HCT116 (cell line): ENCODE measurements around the gene WDR59. TPM values are rescaled to one million over a fixed set of nuclear protein-coding genes. Genes with fewer than 3 reads are reported as not detected.

Experiments
- ATAC-seq: fragments of 200-7000 bp; cut with Tn5 transposase; 2 replicates; pipeline ENCODE4 v1.9.1; 2020; ENCODE audit warnings: mild to moderate bottlenecking, moderate library complexity
- BruUV-seq: library from RNA; stranded (reverse); fragments of 400-500 nt; replicated peaks from 2 replicates; lab custom pipeline; 2021; lab: Mats Ljungman, UMichigan
- CTCF ChIA-PET: fragments of 300-600 bp; sonication (Branson Sonifier 250); formaldehyde crosslinking; loops from one replicate; lab custom pipeline; 2021; ENCODE audit warnings: antibody characterized with exemption; lab: Charles Lee
- POLR2A ChIA-PET: fragments of 300-600, 350-600 bp; sonication (Branson Sonifier 250); formaldehyde crosslinking; loops from one replicate; lab custom pipeline; 2021; ENCODE audit warnings: antibody characterized with exemption; lab: Charles Lee
- RAD21 ChIA-PET, 2 experiments: fragments of 300-600 bp; sonication (Branson Sonifier 250); formaldehyde crosslinking; loops; one replicate each; lab custom pipeline; 2023; ENCODE audit warnings: low total read pairs in 2 of 2; ENCODE audit not compliant: uncharacterized antibody in 2 of 2, unreplicated experiment in 2 of 2, low non-redundant PET in 1 of 2; lab: Charles Lee
- DNase-seq: peaks from one replicate; pipeline ENCODE4 v3.0.0-alpha.2; 2010; ENCODE audit warnings: low read depth, low spot score
- H2AFZ ChIP-seq: fragments of 200-600 bp; shearing (Covaris generic), sonication (generic); 2 replicates; pipeline ENCODE4 v1.6.1; 2017; ENCODE audit warnings: low read depth, mixed run types, mixed read lengths, antibody characterized with exemption, low read length; ENCODE audit not compliant: poor library complexity, severe bottlenecking
- H3K27ac ChIP-seq: 2 replicates; pipeline ENCODE4 v1.5.1; 2012; ENCODE audit warnings: low read depth, low read length
- H3K27me3 ChIP-seq: fragments of 200-600 bp; sonication (generic); 2 replicates; pipeline ENCODE4 v1.6.1; 2016; ENCODE audit warnings: mixed run types, low read length, mixed read lengths; ENCODE audit not compliant: insufficient read depth
- H3K36me3 ChIP-seq, 2 experiments: fragments of 200-500 bp in 1 of 2; fragments of 200-600 bp in 1 of 2; sonication (Bioruptor generic) in 1 of 2; sonication (generic) in 1 of 2; 2 replicates each; pipeline versions ENCODE4 v1.5.1 to v1.6.1; 2014 to 2016; ENCODE audit warnings: low read length in 2 of 2, inconsistent platforms in 1 of 2, mixed read lengths in 1 of 2, mixed run types in 1 of 2; ENCODE audit not compliant: insufficient read depth in 2 of 2, control insufficient read depth in 1 of 2
- H3K4me1 ChIP-seq, 2 experiments: fragments of 200-600 bp in 1 of 2; sonication (generic) in 1 of 2; 2 replicates each; pipeline versions ENCODE4 v1.5.1 to v1.6.1; 2012 to 2017; ENCODE audit warnings: low read length in 2 of 2, inconsistent platforms in 1 of 2, mild to moderate bottlenecking in 1 of 2, mixed read lengths in 1 of 2, mixed run types in 1 of 2, moderate library complexity in 1 of 2; ENCODE audit not compliant: insufficient read depth in 2 of 2, control insufficient read depth in 1 of 2
- H3K4me2 ChIP-seq: fragments of 200-600 bp; sonication (generic); 2 replicates; pipeline ENCODE4 v1.6.1; 2017; ENCODE audit warnings: mixed run types, low read length, mixed read lengths
- H3K4me3 ChIP-seq, 2 experiments: fragments of 200-600 bp in 1 of 2; sonication (generic) in 1 of 2; replicated peaks in 1 of 2; 2 replicates each; pipeline ENCODE4 v1.5.1; 2011 to 2016; ENCODE audit warnings: low read length in 2 of 2, control low read depth in 1 of 2, low read depth in 1 of 2, mild to moderate bottlenecking in 1 of 2, mixed read lengths in 1 of 2, mixed run types in 1 of 2
- H3K79me2 ChIP-seq: fragments of 200-600 bp; sonication (generic); 2 replicates; pipeline ENCODE4 v1.6.1; 2017; ENCODE audit warnings: mild to moderate bottlenecking, mixed run types, low read length, moderate library complexity, mixed read lengths; ENCODE audit not compliant: insufficient read depth
- H3K9ac ChIP-seq: fragments of 200-600 bp; sonication (generic); 2 replicates; pipeline ENCODE4 v1.6.1; 2016; ENCODE audit warnings: low read length, mixed read lengths
- H3K9me2 ChIP-seq: fragments of 200-600 bp; sonication (generic), shearing (Covaris generic); 2 replicates; pipeline ENCODE4 v1.6.1; 2017; ENCODE audit warnings: mixed run types, mild to moderate bottlenecking, moderate library complexity; ENCODE audit not compliant: insufficient read depth
- H3K9me3 ChIP-seq, 2 experiments: fragments of 200-500 bp in 1 of 2; fragments of 200-600 bp in 1 of 2; sonication (Bioruptor generic) in 1 of 2; sonication (generic) in 1 of 2; 2 replicates each; pipeline ENCODE4 v1.6.1; 2014 to 2017; ENCODE audit warnings: low read length in 2 of 2, mixed read lengths in 2 of 2, inconsistent platforms in 1 of 2, low read depth in 1 of 2, mild to moderate bottlenecking in 1 of 2, mixed run types in 1 of 2, moderate library complexity in 1 of 2; ENCODE audit not compliant: control insufficient read depth in 1 of 2, insufficient read depth in 1 of 2
- H4K20me1 ChIP-seq: fragments of 200-600 bp; sonication (generic), shearing (Covaris generic); 2 replicates; pipeline ENCODE4 v1.6.1; 2017; ENCODE audit warnings: mixed run types, mild to moderate bottlenecking, moderate library complexity; ENCODE audit not compliant: insufficient read depth
- CBX3 ChIP-seq: IDR thresholded peaks from 2 replicates; pipeline ENCODE4 v1.6.1; 2012; ENCODE audit warnings: low read depth
- CEBPB ChIP-seq: IDR thresholded peaks from 2 replicates; pipeline ENCODE4 v1.6.1; 2012; ENCODE audit warnings: low read depth
- EGR1 ChIP-seq: IDR thresholded peaks from 2 replicates; pipeline ENCODE4 v1.6.1; 2012; ENCODE audit warnings: low read depth
- ELF1 ChIP-seq: IDR thresholded peaks from 2 replicates; pipeline ENCODE4 v1.6.1; 2012; ENCODE audit warnings: low read depth, borderline replicate concordance
- EZH2 ChIP-seq: fragments of 200-600 bp; sonication (generic); IDR thresholded peaks from 2 replicates; pipeline ENCODE4 v1.6.1; 2017; ENCODE audit warnings: antibody characterized with exemption, mixed run types
- FOSL1 ChIP-seq: IDR thresholded peaks from 2 replicates; pipeline ENCODE4 v1.6.1; 2012; ENCODE audit warnings: low read depth
- POLR2A ChIP-seq: IDR thresholded peaks from 2 replicates; pipeline ENCODE4 v1.7.0; 2011; ENCODE audit warnings: borderline replicate concordance; ENCODE audit not compliant: insufficient read depth, insufficient read length; ENCODE audit errors: extremely low read depth
- SIN3A ChIP-seq: IDR thresholded peaks from 2 replicates; pipeline ENCODE4 v1.6.1; 2012; ENCODE audit warnings: low read depth
- SP1 ChIP-seq: IDR thresholded peaks from 2 replicates; pipeline ENCODE4 v1.6.1; 2012; ENCODE audit warnings: low read depth
- SRF ChIP-seq: IDR thresholded peaks from 2 replicates; pipeline ENCODE4 v1.6.1; 2012; ENCODE audit warnings: low read depth
- ZBTB33 ChIP-seq: IDR thresholded peaks from 2 replicates; pipeline ENCODE4 v1.6.1; 2011; ENCODE audit warnings: mild to moderate bottlenecking, low read length, moderate library complexity; ENCODE audit not compliant: insufficient replicate concordance; ENCODE audit errors: extremely low read depth
- ZNF274 ChIP-seq: fragments of 200-500 bp; sonication (Bioruptor generic); IDR thresholded peaks from 2 replicates; pipeline ENCODE4 v1.6.1; 2014; ENCODE audit warnings: mild to moderate bottlenecking, low read depth, low read length, inconsistent platforms
- intact Hi-C: fragments of 100-400 bp; cut with micrococcal nuclease; formaldehyde crosslinking; loops from 2 replicates; pipeline ENCODE4 v1.10.0; 2022
- total RNA-seq: library from RNA; stranded (reverse); gene quantifications from one replicate; pipeline ENCODE4 v1.2.1, GENCODE V29; 2021; ENCODE audit not compliant: unreplicated experiment

Gene WDR59
- total RNA-seq, 1 experiment from 2014 or later, result 96.9 TPM

- ATAC-seq (no peak), DNase-seq (no peak)
- H3K27ac ChIP-seq, result no peak overlapping the region
- peaks cover 33 to 50% of the 10 kb centered on the region in 2 experiments for H3K4me1 ChIP-seq
- no peak overlapping the region for H2AFZ ChIP-seq
- H3K4me3 ChIP-seq, result no peak overlapping the region
- no peaks in the 10 kb centered on the region for H3K9me3 ChIP-seq
- H3K4me2 ChIP-seq, result no peak overlapping the region
- no peak overlapping the region for H3K9ac ChIP-seq
- peaks cover 4% of the 10 kb centered on the region; the same call in 1 of the 2 replicates for H4K20me1 ChIP-seq
- intact Hi-C loops, result no loop called here
- H3K9me2 ChIP-seq, result no peaks in the 10 kb centered on the region
- ChIA-PET POLR2A (no interaction called here), RAD21 (no interaction called here), CTCF (no interaction called here)
- no peaks in the 10 kb centered on the region for H3K27me3 ChIP-seq
- no TSS peak for BruUV-seq
- 0 out of 4 replicates have a peak, but pooled peaks cover 0 to 7% of the 10 kb centered on the region in 2 experiments for H3K36me3 ChIP-seq
- H3K79me2 ChIP-seq, result peaks cover 100% of the 10 kb centered on the region
- TF ChIP-seq SIN3A (no peak), EZH2 (no peak), POLR2A (no peak), CEBPB (no peak), FOSL1 (no peak), SRF (no peak), ZBTB33 (no peak), SP1 (no peak), CBX3 (no peak), ELF1 (no peak), ZNF274 (no peak), EGR1 (no peak)
These were observed 19.5 kb upstream of the WDR59 start for GRCh38 chr16:75004460-75004859.
